Spleen (tissue), 11 donors: ENCODE results near the gene PKD1. TPM values are rescaled to one million over a fixed set of nuclear protein-coding genes. Genes with fewer than 3 reads are reported as not detected.

ENCODE experiments used
- DNase-seq: peaks from one replicate; pipeline ENCODE4 v3.0.0-alpha.2; 2020
- H3K27ac ChIP-seq, 8 donors: fragments of 200-600 bp; sonication (generic) in 7 of 8; 1 replicate in 4 of 8; 2 replicates in 4 of 8; pipeline versions ENCODE4 v1.5.0 to v1.8.0; 2016 to 2021; ENCODE audit warnings: inconsistent platforms in 4 of 8, mild to moderate bottlenecking in 4 of 8, moderate library complexity in 1 of 8
- H3K27me3 ChIP-seq, 7 donors: fragments of 200-600 bp; sonication (generic) in 6 of 7; replicated peaks in 1 of 7; 1 replicate in 4 of 7; 2 replicates in 3 of 7; pipeline versions ENCODE4 v1.5.0 to v1.8.0; 2016 to 2021; ENCODE audit warnings: inconsistent platforms in 3 of 7, mild to moderate bottlenecking in 1 of 7
- H3K36me3 ChIP-seq, 6 donors: fragments of 200-600 bp; sonication (generic) in 5 of 6; 1 replicate in 4 of 6; 2 replicates in 2 of 6; pipeline versions ENCODE4 v1.5.0 to v1.8.0; 2016 to 2021; ENCODE audit warnings: inconsistent platforms in 2 of 6
- H3K4me1 ChIP-seq, 6 donors: fragments of 200-600 bp; sonication (generic) in 5 of 6; 1 replicate in 3 of 6; 2 replicates in 3 of 6; pipeline versions ENCODE4 v1.5.0 to v1.8.0; 2016 to 2021; ENCODE audit warnings: inconsistent platforms in 3 of 6
- H3K4me3 ChIP-seq, 8 donors: fragments of 200-600 bp; sonication (generic) in 7 of 8; 1 replicate in 4 of 8; 2 replicates in 4 of 8; pipeline versions ENCODE4 v1.5.0 to v1.8.0; 2016 to 2021; ENCODE audit warnings: inconsistent platforms in 4 of 8, mild to moderate bottlenecking in 4 of 8, moderate library complexity in 2 of 8
- H3K9me3 ChIP-seq, 8 donors: fragments of 200-600 bp; sonication (generic) in 7 of 8; 1 replicate in 4 of 8; 2 replicates in 4 of 8; pipeline versions ENCODE4 v1.5.0 to v1.8.0; 2016 to 2021; ENCODE audit warnings: inconsistent platforms in 4 of 8
- CTCF ChIP-seq, 11 experiments: fragments of 200-600 bp in 7 of 11; fragments of 450-650 bp in 4 of 11; sonication (generic) in 4 of 11; IDR thresholded peaks in 8 of 11; conservative IDR thresholded peaks in 3 of 11; 1 replicate in 7 of 11; 2 replicates in 4 of 11; pipeline versions ENCODE4 v1.4.0 to v1.8.0; 2016 to 2021; ENCODE audit warnings: antibody characterized with exemption in 11 of 11, inconsistent platforms in 4 of 11, mild to moderate bottlenecking in 1 of 11
- POLR2A ChIP-seq, 3 donors: fragments of 450-650 bp; IDR thresholded peaks; one replicate each; pipeline ENCODE4 v1.5.1; 2017; ENCODE audit warnings: antibody characterized with exemption in 3 of 3, mild to moderate bottlenecking in 1 of 3
- POLR2AphosphoS5 ChIP-seq, 3 donors: sonication (generic); formaldehyde crosslinking; IDR thresholded peaks; one replicate each; pipeline ENCODE4 v1.5.1; 2017; ENCODE audit warnings: antibody characterized with exemption in 3 of 3
- WGBS, 5 donors: extraction: QIAGEN DNeasy Blood & Tissue Kit in 3 of 5; methylation state at CpG; one replicate each; pipeline versions ENCODE4 v1.1.5 to v1.1.7; 2013 to 2018; 5-methylcytosine and 5-hydroxymethylcytosine counted together
- intact Hi-C: fragments of 100-400 bp; cut with DNase I; formaldehyde crosslinking; loops from one replicate; pipeline ENCODE4 v1.15.0; 2023; ENCODE audit warnings: low total_unique reads
- polyA plus RNA-seq, 3 donors: library from polyadenylated mRNA; stranded (reverse); fragments of 200-250 nt; gene quantifications; one replicate each; pipeline ENCODE4 v1.2.1, GENCODE V29; 2013
- total RNA-seq, 7 donors: library from RNA; depleted of rRNA in 3 of 7; stranded (reverse); fragments of >200 nt in 3 of 7; fragmentation: NEBNext Ultra II Directional in 4 of 7; extraction: Animal tissue kit (Norgen Biotek cat#: 25700) in 4 of 7; gene quantifications; one replicate each; pipeline versions ENCODE4 v1.1.0 to v1.2.1, GENCODE V29; 2016 to 2021
- donor health status: healthy with polysubstance abuse.
- donor health status: DM: no; HTN: no; CAD: no; lungs with moderate emphysema.
- donor health status: DM: no; HTN: no; CAD: no.
- donor health status: Bipolar disorder and iron deficiency.
- donor health status: healthy.
- donor health status: DM: no; HTN: no; CAD: no.
- donor health status: DM: yes; HTN: yes; CAD: no.

Gene PKD1
- total and polyA plus RNA-seq, 10 donors = 14.0 to 124 (median 79.8) TPM

- 65 to 90% (median 85%) methylated on average over 17 to 44 of the region's 44 CpGs for WGBS, 5 donors
- TF ChIP-seq POLR2A (IDR thresholded peaks at IDR 0.05) (no peak), POLR2AphosphoS5 (IDR thresholded peaks at IDR 0.05) (peak; percentile 70 to 83 (median 81))
- peak; percentile 83 for DNase-seq
- peaks cover 0 to 42% (median 18%) of the 10 kb centered on the region in 6 donors for H3K4me1 ChIP-seq
- H3K9me3 ChIP-seq = no peaks in the 10 kb centered on the region
- peak overlapping the region in 2 of 8 donors; percentile 12 to 17 for H3K4me3 ChIP-seq
- H3K27me3 ChIP-seq = no peaks in the 10 kb centered on the region
- H3K36me3 ChIP-seq = peaks cover 0 to 97% (median 84%) of the 10 kb centered on the region in 6 donors
- intact Hi-C loops = no loop called here
- H3K27ac ChIP-seq = peak overlapping the region in 5 of 8 donors; percentile 50 to 75 (median 65)
Measured at GRCh38 chr16:2089706-2090480, 45.8 kb downstream of the PKD1 start.

GRCh38 chr16:2088759-2089358 lies 46.8 kb downstream of the PKD1 start:
- Histone ChIP-seq H3K27me3 (no peaks in the 10 kb centered on the region), H3K4me1 (peaks cover 0 to 45% (median 19%) of the 10 kb centered on the region in 6 donors), H3K27ac (peak overlapping the region in 4 of 8 donors; percentile 63 to 75 (median 69)), H3K36me3 (peaks cover 0 to 97% (median 87%) of the 10 kb centered on the region in 6 donors), H3K9me3 (no peaks in the 10 kb centered on the region), H3K4me3 (no peak overlapping the region)
- TF ChIP-seq CTCF (IDR thresholded peaks at IDR 0.05 in 8 of 11, conservative IDR thresholded peaks at IDR 0.05 in 3 of 11) = no peak
- TF ChIP-seq POLR2A (IDR thresholded peaks at IDR 0.05) = no peak
- TF ChIP-seq POLR2AphosphoS5 (IDR thresholded peaks at IDR 0.05) = no peak
- DNase-seq = no peak
- intact Hi-C loops = no loop called here
- WGBS, 5 donors = 77 to 89% (median 85%) methylated on average over 18 to 20 of the region's 20 CpGs

GRCh38 chr16:2087748-2088631 lies 47.7 kb downstream of the PKD1 start:
- Histone ChIP-seq H3K4me1 (peaks cover 0 to 53% (median 24%) of the 10 kb centered on the region in 6 donors), H3K27me3 (no peaks in the 10 kb centered on the region), H3K27ac (peak overlapping the region in 2 of 8 donors; percentile 12 to 24), H3K36me3 (peaks cover 0 to 97% (median 87%) of the 10 kb centered on the region in 6 donors), H3K9me3 (no peaks in the 10 kb centered on the region), H3K4me3 (no peak overlapping the region)
- intact Hi-C loops = no loop called here
- WGBS, 5 donors = 88 to 94% (median 92%) methylated on average over 34 to 41 of the region's 41 CpGs
- TF ChIP-seq CTCF (IDR thresholded peaks at IDR 0.05 in 8 of 11, conservative IDR thresholded peaks at IDR 0.05 in 3 of 11) (no peak), POLR2AphosphoS5 (IDR thresholded peaks at IDR 0.05) (peak in 2 of 3 donors; percentile 22 to 32)
- no peak for DNase-seq
